Measurements from ENCODE around the gene PTPRN2. TPM values are rescaled to one million over a fixed set of nuclear protein-coding genes. Genes with fewer than 3 reads are reported as not detected.
"Not testable (repeated sequence)": the region's sequence is repeated elsewhere in the genome, so short reads cannot be mapped to it uniquely, and the experiment has no call there.

Gene PTPRN2
- polyA plus RNA-seq, 6 donors from 2014 or later, result 1.4 to 4.6 (median 3.8) TPM

GRCh38 chr7:157568106-157568769 lies 1019.4 kb downstream of the PTPRN2 start:
- no peak for ATAC-seq (ENCODE audit: low read depth in 2 of 2)
- Mint-ChIP-seq H3K36me3 (no peaks in the 10 kb centered on the region), H3K27ac (peak overlapping the region; percentile 90 to 98 (median 96)), H3K27me3 (peaks cover 0 to 18% (median 8%) of the 10 kb centered on the region in 3 donors), H3K9me3 (no peaks in the 10 kb centered on the region), H3K4me3 (peak overlapping the region; percentile 92 to 99 (median 95)), H3K4me1 (peaks cover 14 to 43% (median 17%) of the 10 kb centered on the region in 3 donors)
- DNase-seq, result no peak

- Mint-ChIP-seq H3K36me3 (no peaks in the 10 kb centered on the region), H3K4me1 (peaks cover 14 to 43% (median 17%) of the 10 kb centered on the region in 3 donors), H3K27ac (peak overlapping the region in 3 of 6 donors; percentile 90 to 98 (median 96)), H3K27me3 (peaks cover 0 to 13% (median 8%) of the 10 kb centered on the region in 3 donors), H3K9me3 (no peaks in the 10 kb centered on the region), H3K4me3 (peak overlapping the region; percentile 92 to 99 (median 95))
- no peak for ATAC-seq (ENCODE audit: low read depth in 2 of 2)
- DNase-seq, result no peak
Observed at GRCh38 chr7:157567666-157568065, 1020.0 kb downstream of the PTPRN2 start.

DNA sequence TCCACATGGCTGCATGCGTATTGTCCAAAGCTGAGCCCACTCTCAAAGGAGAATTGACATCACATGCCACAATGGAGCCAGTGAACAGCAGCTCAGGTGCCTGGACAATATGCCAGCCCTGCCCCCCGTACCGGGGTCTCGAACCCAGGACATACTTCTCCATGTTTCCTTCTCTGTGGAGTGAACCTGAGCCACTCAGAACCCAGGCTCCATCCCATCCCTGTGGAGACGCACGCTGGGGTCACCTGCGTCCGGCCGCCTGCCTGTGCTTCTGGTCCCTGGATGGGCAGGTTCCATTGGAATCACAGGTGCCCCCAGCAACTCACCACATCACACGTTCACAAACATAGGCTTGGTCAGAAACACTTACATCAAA lies 1021.0 kb downstream of the PTPRN2 start:
- DNase-seq, result no peak
- Mint-ChIP-seq H3K36me3 (no peaks in the 10 kb centered on the region), H3K4me3 (peak overlapping the region in 6 of 8 donors; percentile 29 to 99 (median 96)), H3K4me1 (peaks cover 14 to 43% (median 17%) of the 10 kb centered on the region in 3 donors), H3K9me3 (no peaks in the 10 kb centered on the region), H3K27ac (peak overlapping the region in 1 of 6 donors; percentile 48), H3K27me3 (peaks cover 0 to 3% (median 2%) of the 10 kb centered on the region in 3 donors)
- ATAC-seq (ENCODE audit: low read depth in 2 of 2), result no peak

DNA sequence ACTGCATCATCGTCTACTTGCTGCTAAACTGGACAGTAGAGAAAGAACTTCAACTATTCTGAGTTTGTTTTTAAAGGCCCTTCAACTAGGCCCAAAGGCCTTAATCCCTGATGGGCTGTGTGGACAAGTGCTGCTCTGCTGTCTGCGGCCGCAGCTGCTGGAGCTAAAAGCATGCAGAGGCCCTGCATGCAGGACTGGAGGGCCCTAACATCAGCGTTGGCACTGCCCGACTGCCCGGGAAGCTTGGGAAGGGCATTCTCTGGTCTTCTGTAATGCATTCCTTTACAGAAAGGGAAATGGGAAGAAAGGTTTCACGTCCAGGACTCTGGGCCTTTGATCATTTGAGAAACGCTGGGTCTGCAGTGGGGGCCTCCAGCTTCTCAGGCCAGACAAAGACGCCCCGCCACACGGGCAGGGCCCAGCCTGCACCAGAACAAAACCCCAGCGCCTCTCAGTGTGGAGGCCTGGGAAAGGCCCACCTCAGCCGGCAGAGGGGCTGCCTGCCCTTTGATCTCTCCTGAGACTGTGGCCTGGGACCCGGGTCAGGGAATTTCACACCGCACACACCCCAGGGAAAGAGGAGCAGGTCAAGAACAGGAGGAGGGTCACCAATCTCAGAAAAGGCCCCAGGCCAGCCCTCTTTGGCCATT lies 1021.5 kb downstream of the PTPRN2 start:
- peaks cover 14 to 43% (median 17%) of the 10 kb centered on the region in 3 donors for H3K4me1 Mint-ChIP-seq

DNA sequence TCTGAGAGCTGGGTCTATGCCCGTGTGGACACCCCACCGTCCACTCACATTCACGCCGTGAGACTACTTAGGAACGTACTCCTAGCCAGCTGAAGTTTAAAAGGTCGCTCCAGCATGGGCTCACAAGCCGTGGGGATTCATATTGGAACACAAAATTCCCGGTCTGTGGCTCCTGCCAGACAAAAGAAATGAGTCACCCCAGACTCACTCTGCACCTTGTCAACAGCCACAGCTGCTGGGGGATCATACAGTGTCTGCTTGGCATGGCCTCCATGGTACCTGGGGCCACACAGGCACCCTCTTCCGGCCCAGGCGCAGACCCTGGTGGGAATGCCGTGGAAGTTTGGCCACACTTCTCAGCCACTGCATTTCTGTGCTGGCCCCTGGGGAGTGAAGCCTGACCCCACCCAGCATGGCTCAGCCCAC lies 1022.4 kb downstream of the PTPRN2 start:
- peaks cover 14 to 43% (median 17%) of the 10 kb centered on the region in 3 donors for H3K4me1 Mint-ChIP-seq
- no peaks in the 10 kb centered on the region for H3K36me3 Mint-ChIP-seq
- peak overlapping the region in 1 of 6 donors; percentile 14 for H3K27ac Mint-ChIP-seq
- H3K9me3 Mint-ChIP-seq, result no peaks in the 10 kb centered on the region
- H3K4me3 Mint-ChIP-seq, result no peak overlapping the region
- ATAC-seq (ENCODE audit: low read depth in 2 of 2) (no peak), DNase-seq (no peak)
- H3K27me3 Mint-ChIP-seq, result no peaks in the 10 kb centered on the region

More for the DNA sequence above, 1021.5 kb downstream of the PTPRN2 start:
- H3K27ac Mint-ChIP-seq, result no peak overlapping the region
- DNase-seq (no peak), ATAC-seq (ENCODE audit: low read depth in 2 of 2) (no peak)
- H3K27me3 Mint-ChIP-seq, result no peaks in the 10 kb centered on the region
- H3K4me3 Mint-ChIP-seq, result peak overlapping the region in 3 of 8 donors; percentile 9 to 21 (median 16)
- H3K9me3 Mint-ChIP-seq, result no peaks in the 10 kb centered on the region
- no peaks in the 10 kb centered on the region for H3K36me3 Mint-ChIP-seq

DNA sequence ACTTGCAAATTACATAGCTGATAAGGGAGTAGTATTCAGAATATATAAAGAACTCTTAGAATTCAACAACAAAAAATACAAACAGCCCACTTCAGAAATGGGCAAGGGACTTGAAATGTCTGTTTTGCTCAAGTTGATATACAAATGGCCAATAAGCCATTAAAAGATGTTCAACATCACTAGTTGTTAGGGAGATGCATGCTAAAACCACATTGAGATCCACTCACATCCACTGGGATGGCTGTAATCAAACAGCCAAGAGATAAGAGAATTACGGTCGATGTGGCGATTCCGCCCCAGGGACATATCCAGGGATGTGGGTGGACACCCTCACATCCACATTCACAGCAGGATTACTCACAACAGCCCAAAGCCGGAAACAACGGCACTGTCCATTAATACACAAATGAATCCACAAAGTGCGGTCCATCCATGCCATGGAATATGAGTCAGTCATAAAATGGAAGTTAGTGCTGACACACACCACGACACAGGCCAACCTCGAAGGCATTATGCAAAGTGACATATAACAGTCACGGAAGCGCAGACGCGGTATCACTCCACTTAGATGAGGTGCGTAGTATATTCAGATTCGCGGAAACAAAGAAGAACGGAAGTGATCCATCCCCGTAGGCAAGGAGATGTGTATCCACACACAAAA lies 1023.0 kb downstream of the PTPRN2 start:
- Mint-ChIP-seq H3K9me3 (no peaks in the 10 kb centered on the region), H3K36me3 (no peaks in the 10 kb centered on the region), H3K27me3 (no peaks in the 10 kb centered on the region), H3K4me1 (peaks cover 14 to 39% (median 17%) of the 10 kb centered on the region in 3 donors), H3K27ac (peak overlapping the region in 1 of 6 donors; percentile 14), H3K4me3 (peak overlapping the region in 2 of 8 donors; percentile 33 to 75)
- no peak for ATAC-seq (ENCODE audit: low read depth in 2 of 2)
- DNase-seq, result no peak

DNA sequence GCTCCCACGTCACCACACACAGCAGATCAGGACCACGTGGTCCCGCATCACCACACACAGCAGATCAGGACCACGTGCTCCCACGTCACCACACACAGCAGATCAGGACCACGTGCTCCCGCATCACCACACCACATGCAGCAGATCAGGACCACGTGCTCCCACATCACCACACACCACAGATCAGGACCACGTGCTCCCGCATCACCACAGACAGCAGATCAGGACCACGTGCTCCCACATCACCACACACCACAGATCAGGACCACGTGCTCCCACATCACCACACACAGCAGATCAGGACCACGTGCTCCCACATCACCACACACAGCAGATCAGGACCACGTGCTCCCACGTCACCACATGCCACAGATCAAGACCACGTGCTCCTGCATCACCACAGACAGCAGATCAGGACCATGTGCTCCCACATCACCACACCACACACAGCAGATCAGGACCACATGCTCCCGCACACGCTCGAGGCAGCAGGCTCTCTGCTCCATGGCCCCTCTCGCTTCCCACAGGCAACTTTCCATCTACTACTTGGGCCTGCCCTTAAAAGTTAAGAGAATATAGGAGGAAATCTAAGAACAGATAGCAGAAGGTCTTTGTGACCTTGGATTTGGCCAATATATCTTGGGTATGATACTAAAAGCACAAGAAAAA lies 1024.0 kb downstream of the PTPRN2 start:
- not testable (repeated sequence) for H3K36me3 Mint-ChIP-seq; H3K9me3 Mint-ChIP-seq; H3K4me3 Mint-ChIP-seq; H3K27me3 Mint-ChIP-seq; ATAC-seq (ENCODE audit: low read depth in 2 of 2); DNase-seq; H3K27ac Mint-ChIP-seq
- peaks cover 8 to 30% (median 9%) of the 10 kb centered on the region in 3 donors for H3K4me1 Mint-ChIP-seq

GRCh38 chr7:157562522-157563398 lies 1024.9 kb downstream of the PTPRN2 start:
- not testable (repeated sequence) for DNase-seq; H3K27me3 Mint-ChIP-seq; H3K36me3 Mint-ChIP-seq; H3K27ac Mint-ChIP-seq; H3K9me3 Mint-ChIP-seq; ATAC-seq (ENCODE audit: low read depth in 2 of 2); H3K4me3 Mint-ChIP-seq
- H3K4me1 Mint-ChIP-seq, result peaks cover 0 to 22% (median 4%) of the 10 kb centered on the region in 3 donors

GRCh38 chr7:157561816-157562410 lies 1025.7 kb downstream of the PTPRN2 start:
- no peak for ATAC-seq (ENCODE audit: low read depth in 2 of 2)
- H3K9me3 Mint-ChIP-seq, result no peaks in the 10 kb centered on the region
- H3K27me3 Mint-ChIP-seq, result no peaks in the 10 kb centered on the region
- no peaks in the 10 kb centered on the region for H3K36me3 Mint-ChIP-seq
- no peak overlapping the region for H3K27ac Mint-ChIP-seq
- no peak for DNase-seq
- H3K4me3 Mint-ChIP-seq, result no peak overlapping the region
- peaks cover 0 to 14% (median 4%) of the 10 kb centered on the region in 3 donors for H3K4me1 Mint-ChIP-seq

DNA sequence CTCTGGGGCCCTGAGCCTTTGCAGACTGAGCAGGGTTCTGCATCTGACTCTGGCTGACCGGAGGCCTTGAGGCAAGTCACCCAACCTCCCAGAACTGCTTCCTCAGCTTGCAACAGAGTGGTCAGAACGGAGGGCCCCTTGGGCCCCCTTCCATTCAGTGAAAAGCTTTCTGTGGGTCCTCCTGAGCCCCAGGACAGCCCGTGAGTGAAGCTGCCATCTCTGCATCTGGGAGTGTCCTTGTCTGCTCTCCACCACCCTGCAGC lies 1026.2 kb downstream of the PTPRN2 start:
- no peaks in the 10 kb centered on the region for H3K9me3 Mint-ChIP-seq
- no peak overlapping the region for H3K27ac Mint-ChIP-seq
- no peak for ATAC-seq (ENCODE audit: low read depth in 2 of 2)

GRCh38 chr7:157560710-157561522 lies 1026.7 kb downstream of the PTPRN2 start:
- ATAC-seq (ENCODE audit: low read depth in 2 of 2) (no peak), DNase-seq (no peak)
- no peaks in the 10 kb centered on the region for H3K9me3 Mint-ChIP-seq
- peak overlapping the region in 1 of 6 donors; percentile 69 for H3K27ac Mint-ChIP-seq
- no peaks in the 10 kb centered on the region for H3K27me3 Mint-ChIP-seq
- H3K4me3 Mint-ChIP-seq, result no peak overlapping the region
- no peaks in the 10 kb centered on the region for H3K36me3 Mint-ChIP-seq
- peaks cover 0 to 7% (median 4%) of the 10 kb centered on the region in 3 donors for H3K4me1 Mint-ChIP-seq

More for the DNA sequence above, 1026.2 kb downstream of the PTPRN2 start:
- Mint-ChIP-seq H3K27me3 (no peaks in the 10 kb centered on the region), H3K36me3 (no peaks in the 10 kb centered on the region), H3K4me1 (peaks cover 0 to 12% (median 4%) of the 10 kb centered on the region in 3 donors), H3K4me3 (no peak overlapping the region)
- no peak for DNase-seq

- no peak for ATAC-seq (ENCODE audit: low read depth in 2 of 2)
- Mint-ChIP-seq H3K4me1 (peaks cover 0 to 6% (median 4%) of the 10 kb centered on the region in 3 donors), H3K4me3 (no peak overlapping the region), H3K27me3 (no peaks in the 10 kb centered on the region), H3K36me3 (no peaks in the 10 kb centered on the region), H3K9me3 (no peaks in the 10 kb centered on the region), H3K27ac (peak overlapping the region in 1 of 6 donors; percentile 22)
- no peak for DNase-seq
Observed at GRCh38 chr7:157560258-157560654, 1027.4 kb downstream of the PTPRN2 start.
